ENCODE measurements around the gene FASTK.

The FASTK gene

GRCh38 chr7:151088856-151089699, 8.5 kb upstream of the FASTK start:
- FAIRE-seq (no peak), DNase-seq (ENCODE audit: insufficient read length, low spot score) (no peak)
- TF ChIP-seq, protein P1, sequence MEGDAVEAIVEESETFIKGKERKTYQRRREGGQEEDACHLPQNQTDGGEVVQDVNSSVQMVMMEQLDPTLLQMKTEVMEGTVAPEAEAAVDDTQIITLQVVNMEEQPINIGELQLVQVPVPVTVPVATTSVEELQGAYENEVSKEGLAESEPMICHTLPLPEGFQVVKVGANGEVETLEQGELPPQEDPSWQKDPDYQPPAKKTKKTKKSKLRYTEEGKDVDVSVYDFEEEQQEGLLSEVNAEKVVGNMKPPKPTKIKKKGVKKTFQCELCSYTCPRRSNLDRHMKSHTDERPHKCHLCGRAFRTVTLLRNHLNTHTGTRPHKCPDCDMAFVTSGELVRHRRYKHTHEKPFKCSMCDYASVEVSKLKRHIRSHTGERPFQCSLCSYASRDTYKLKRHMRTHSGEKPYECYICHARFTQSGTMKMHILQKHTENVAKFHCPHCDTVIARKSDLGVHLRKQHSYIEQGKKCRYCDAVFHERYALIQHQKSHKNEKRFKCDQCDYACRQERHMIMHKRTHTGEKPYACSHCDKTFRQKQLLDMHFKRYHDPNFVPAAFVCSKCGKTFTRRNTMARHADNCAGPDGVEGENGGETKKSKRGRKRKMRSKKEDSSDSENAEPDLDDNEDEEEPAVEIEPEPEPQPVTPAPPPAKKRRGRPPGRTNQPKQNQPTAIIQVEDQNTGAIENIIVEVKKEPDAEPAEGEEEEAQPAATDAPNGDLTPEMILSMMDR (IDR thresholded peaks at IDR 0.05; ENCODE audit: insufficient read depth, missing control alignments): no peak

DNA sequence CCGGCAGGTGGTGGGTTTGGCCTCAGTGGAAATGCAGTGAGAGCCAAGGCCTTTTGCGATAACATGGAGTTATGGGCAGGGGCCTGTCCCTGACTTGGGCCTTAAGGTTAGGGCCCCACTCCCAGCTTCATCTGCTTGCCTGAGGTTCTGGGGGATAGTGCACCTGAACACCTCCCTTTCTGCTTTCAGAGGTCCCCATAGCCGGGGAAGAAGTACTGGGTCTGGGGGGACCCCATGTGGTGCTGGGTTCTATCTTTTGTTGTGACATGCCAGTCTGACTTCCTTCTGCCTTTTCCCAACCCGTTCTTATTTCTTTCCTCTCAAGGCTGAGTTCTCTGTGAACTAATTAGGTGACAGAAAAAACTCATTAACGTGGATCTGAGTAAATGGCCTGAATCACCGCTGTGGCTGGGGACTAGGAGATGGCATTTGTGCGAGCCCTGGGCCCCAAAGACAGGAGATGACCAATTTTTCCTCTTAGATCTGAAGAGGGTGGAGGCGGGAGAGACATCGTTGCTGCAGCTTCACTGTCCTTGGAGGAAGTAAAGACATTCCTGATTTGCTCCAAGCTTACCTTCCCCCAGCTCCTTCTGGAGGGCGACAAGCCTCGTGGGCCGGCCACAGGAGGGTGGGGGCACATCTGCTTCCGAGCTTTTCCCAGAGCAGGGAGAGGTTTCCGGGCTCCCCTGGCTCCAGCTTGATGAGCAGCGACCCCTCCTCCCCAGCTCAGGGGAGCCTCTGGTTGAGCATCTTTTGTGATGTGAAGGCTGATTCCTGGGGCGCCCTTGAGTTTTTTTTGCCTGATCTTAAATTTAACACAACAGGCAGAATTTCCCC, 7.6 kb upstream of the FASTK start:
- TF ChIP-seq, protein P1 (IDR thresholded peaks at IDR 0.05; ENCODE audit: insufficient read depth, missing control alignments): no peak
- no peak for FAIRE-seq
- no peak for DNase-seq (ENCODE audit: insufficient read length, low spot score)

- DNase-seq (ENCODE audit: insufficient read length, low spot score): no peak
- FAIRE-seq: no peak
- TF ChIP-seq, protein P1 (IDR thresholded peaks at IDR 0.05; ENCODE audit: insufficient read depth, missing control alignments): peak; percentile 33
Measured at GRCh38 chr7:151087245-151088018, 6.8 kb upstream of the FASTK start.

DNA sequence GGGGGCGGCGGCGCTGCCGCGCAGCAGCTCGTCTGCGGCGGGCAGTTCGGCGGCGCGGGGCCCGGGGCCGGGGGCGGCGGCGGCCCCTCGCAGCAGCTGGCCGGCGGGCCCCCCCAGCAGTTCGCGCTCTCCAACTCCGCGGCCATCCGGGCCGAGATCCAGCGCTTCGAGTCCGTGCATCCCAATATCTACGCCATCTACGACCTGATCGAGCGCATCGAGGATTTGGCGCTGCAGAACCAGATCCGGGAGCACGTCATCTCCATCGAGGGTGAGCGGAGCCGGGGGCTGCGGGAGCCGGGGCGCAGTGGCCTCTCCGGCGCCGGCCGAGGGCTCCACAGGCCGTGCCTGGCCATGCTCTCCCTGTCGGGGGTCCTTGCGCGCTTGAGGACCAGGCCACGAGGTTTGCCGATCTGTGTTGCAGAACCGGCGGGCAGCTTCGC, 6.2 kb upstream of the FASTK start:
- TF ChIP-seq, protein P1 (IDR thresholded peaks at IDR 0.05; ENCODE audit: insufficient read depth, missing control alignments): no peak
- no peak for DNase-seq (ENCODE audit: insufficient read length, low spot score)
- FAIRE-seq: no peak

DNA sequence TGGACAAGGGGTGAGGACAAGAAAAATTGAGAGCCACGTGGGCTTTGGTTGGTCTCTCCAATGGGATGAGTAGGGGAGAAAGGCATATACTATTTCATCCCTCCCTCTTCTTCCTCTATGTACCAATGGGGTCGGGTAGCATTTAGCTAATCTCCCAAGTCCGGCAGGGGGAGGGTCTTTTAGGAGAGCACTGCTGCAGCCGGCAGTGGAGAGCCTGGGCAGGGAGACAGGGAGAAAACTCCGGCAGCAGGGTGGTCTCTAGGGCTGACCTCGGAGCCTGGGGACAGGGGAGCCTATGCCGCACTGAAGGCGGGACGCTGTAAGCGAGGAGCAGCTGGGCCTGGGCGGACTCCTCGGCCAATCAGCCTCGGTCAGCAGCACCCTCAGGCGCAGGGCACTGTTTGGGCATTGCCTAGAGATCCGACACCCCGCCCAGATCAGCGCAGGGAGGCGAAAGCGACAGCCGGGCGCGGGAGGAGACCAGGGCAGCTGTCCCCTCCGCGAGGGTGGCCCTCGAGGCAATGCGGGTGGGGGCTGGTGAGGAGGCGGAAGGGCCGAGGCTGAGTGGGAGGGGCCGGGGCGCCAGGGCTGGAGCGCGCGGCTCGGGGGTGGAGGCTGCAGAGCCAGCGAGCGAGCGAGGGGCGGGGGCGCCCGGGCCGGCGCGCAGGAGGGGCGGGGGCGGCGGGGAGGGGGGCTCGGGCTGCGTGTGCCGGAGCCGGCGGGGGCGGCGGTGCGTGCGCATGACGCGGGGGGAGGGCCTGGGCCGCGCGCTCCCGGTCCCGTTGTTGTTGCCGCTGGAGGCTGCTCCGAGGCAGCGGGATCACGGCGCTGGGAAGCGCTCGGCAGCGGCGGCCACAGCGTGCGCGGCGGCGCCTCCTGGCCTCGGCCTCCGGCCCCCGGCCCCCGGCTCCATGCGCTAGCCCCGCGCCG, 5.3 kb upstream of the FASTK start, which contains the start of gene AGAP3:
AGAP3 (plus strand) TSS at position 785 of the 930 bp plus-strand sequence. CDS start 267 bp downstream, outside the sequence.
- TF ChIP-seq, protein P1 (IDR thresholded peaks at IDR 0.05; ENCODE audit: insufficient read depth, missing control alignments): no peak
- peak; percentile 87 for DNase-seq (ENCODE audit: insufficient read length, low spot score)
- no peak for FAIRE-seq

GRCh38 chr7:151085329-151085690, 4.7 kb upstream of the FASTK start:
- no peak for FAIRE-seq
- DNase-seq (ENCODE audit: insufficient read length, low spot score): no peak
- TF ChIP-seq, protein P1 (IDR thresholded peaks at IDR 0.05; ENCODE audit: insufficient read depth, missing control alignments): no peak

All from D721Med (cell line).